Endometrial microvascular endothelial cells (primary cell): Measurements from ENCODE around the gene ALDH1A3. TPM values are rescaled to one million over a fixed set of nuclear protein-coding genes. Genes with fewer than 3 reads are reported as not detected.

Experiments used
- in situ Hi-C: cut with HindIII; loops from 2 replicates; pipeline ENCODE4 v1.10.0; 2017; ENCODE audit warnings: low sequenced_read_pairs, low pct_unique_long_range_greater_than_20kb; ENCODE audit errors: inconsistent ontology term
- total RNA-seq: library from RNA; depleted of rRNA; stranded (reverse); fragments of >200 nt; gene quantifications from one replicate; pipeline ENCODE4 v1.2.3, GENCODE V29; 2015; ENCODE audit errors: inconsistent ontology term

Gene ALDH1A3
- total RNA-seq, 1 donor from 2014 or later, result 1.7 TPM

GRCh38 chr15:100853676-100854440 lies 25.8 kb upstream of the ALDH1A3 start:
- in situ Hi-C loops, result no loop called here

GRCh38 chr15:100856867-100857266 lies 22.8 kb upstream of the ALDH1A3 start:
- in situ Hi-C loops, result no loop called here

GRCh38 chr15:100858294-100858693 lies 21.3 kb upstream of the ALDH1A3 start:
- in situ Hi-C loops, result no loop called here

GRCh38 chr15:100859970-100860828 lies 19.4 kb upstream of the ALDH1A3 start:
- in situ Hi-C loops, result no loop called here

- in situ Hi-C loops, result no loop called here
Measured at GRCh38 chr15:100860829-100861510, 18.7 kb upstream of the ALDH1A3 start.

- in situ Hi-C loops, result no loop called here
Measured at GRCh38 chr15:100861511-100861991, 18.1 kb upstream of the ALDH1A3 start.

- in situ Hi-C loops, result no loop called here
Measured at GRCh38 chr15:100862162-100862561, 17.5 kb upstream of the ALDH1A3 start.

- in situ Hi-C loops, result no loop called here
Measured at GRCh38 chr15:100863075-100863795, 16.4 kb upstream of the ALDH1A3 start.

GRCh38 chr15:100863796-100864267 lies 15.8 kb upstream of the ALDH1A3 start:
- in situ Hi-C loops, result no loop called here

GRCh38 chr15:100866386-100867330 lies 13.0 kb upstream of the ALDH1A3 start:
- in situ Hi-C loops, result no loop called here

GRCh38 chr15:100867433-100867832 lies 12.2 kb upstream of the ALDH1A3 start:
- in situ Hi-C loops, result no loop called here

GRCh38 chr15:100869151-100869999 lies 10.3 kb upstream of the ALDH1A3 start:
- in situ Hi-C loops, result no loop called here

- in situ Hi-C loops, result no loop called here
Measured at GRCh38 chr15:100873029-100873677, 6.5 kb upstream of the ALDH1A3 start.

- in situ Hi-C loops, result no loop called here
Measured at GRCh38 chr15:100875495-100875894, 4.1 kb upstream of the ALDH1A3 start.

GRCh38 chr15:100875976-100876375 lies 3.7 kb upstream of the ALDH1A3 start:
- in situ Hi-C loops, result no loop called here

- in situ Hi-C loops, result no loop called here
Measured at GRCh38 chr15:100877551-100877950, 2.1 kb upstream of the ALDH1A3 start.
